GM19372 (cell line): Measurements from ENCODE around the gene TMEM50B.
"Not testable (repeated sequence)": the region's sequence is repeated elsewhere in the genome, so short reads cannot be mapped to it uniquely, and the experiment has no call there.

Experiments
- ATAC-seq: cut with Tn5 transposase; IDR thresholded peaks from one replicate; pipeline ENCODE4 v1.9.1; 2021; ENCODE audit warnings: mild to moderate bottlenecking, low read depth, moderate library complexity; ENCODE audit not compliant: unreplicated experiment

The TMEM50B gene

DNA sequence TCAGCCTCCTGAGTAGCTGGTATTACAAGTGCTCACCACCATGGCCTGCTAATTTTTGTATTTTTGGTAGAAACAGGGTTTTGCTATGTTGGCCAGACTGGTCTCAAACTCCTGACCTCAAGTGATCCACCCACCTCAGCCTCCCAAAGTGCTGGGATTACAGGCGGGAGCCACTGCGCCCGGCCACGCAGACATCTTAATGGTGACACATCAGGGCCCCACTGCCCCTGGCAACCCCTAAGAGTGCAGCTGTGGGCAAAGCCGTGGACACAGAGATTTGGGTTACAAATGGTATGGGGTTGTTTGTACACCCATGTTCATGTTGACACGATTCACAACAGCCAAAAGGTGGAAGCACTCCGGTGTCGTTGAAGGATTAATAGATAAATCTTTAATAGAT, 46.8 kb downstream of the TMEM50B start:
- no peak for ATAC-seq

DNA sequence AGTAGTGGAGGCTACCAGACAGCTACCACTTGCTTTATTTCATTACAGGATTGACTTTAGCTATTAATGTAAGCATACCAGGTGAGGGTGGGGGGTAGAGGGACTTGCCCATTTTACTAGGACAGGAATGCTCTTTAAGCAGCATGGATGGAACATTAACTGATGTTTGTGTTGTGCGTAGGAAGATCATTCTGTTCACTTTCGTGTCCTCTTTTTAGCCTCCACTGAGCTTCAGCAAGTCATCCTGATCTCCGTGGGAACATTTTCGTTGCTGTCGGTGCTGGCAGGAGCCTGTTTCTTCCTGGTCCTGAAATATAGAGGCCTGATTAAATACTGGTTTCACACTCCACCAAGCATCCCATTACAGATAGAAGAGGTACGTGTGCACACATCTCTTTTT, 47.3 kb downstream of the TMEM50B start:
- ATAC-seq = no peak

DNA sequence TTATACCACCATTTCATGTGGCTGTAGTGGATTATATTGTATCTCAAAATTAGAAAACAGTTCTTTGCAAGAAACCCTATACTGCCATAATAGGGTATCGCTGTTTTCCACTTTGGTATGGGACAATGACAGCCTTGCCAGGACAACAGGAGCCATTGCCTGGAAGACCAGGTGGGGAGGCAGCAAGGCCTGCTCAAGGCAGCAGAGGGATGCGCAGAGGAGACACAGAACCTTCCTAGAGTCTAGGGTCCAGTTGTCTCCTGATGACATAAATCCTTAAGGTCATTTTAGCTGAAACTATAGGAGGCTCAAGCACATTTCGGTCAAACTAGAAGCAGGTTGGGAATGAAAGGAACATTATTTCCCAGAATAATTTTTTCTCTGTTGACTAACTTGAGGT, 48.9 kb downstream of the TMEM50B start:
- no peak for ATAC-seq

DNA sequence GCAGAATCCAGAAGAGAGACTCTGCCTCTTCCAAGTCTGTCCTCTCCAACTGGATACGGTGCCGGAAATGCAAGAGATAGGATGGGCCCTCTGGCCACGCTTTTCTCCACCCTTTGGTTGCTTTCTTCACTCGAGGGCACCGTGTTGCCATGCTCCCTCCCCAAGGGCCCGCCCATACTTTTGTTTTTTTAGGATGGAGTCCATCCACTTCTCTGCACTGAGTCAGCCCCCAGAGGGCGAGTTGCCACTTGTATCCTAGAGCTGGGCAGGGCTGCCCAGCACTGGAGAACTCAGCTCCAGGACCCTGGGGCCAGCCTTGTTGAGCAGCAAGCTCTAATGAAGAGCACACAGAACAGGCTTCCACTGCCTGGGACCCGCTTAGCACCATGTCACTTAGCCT, 51.1 kb downstream of the TMEM50B start:
- ATAC-seq = no peak

DNA sequence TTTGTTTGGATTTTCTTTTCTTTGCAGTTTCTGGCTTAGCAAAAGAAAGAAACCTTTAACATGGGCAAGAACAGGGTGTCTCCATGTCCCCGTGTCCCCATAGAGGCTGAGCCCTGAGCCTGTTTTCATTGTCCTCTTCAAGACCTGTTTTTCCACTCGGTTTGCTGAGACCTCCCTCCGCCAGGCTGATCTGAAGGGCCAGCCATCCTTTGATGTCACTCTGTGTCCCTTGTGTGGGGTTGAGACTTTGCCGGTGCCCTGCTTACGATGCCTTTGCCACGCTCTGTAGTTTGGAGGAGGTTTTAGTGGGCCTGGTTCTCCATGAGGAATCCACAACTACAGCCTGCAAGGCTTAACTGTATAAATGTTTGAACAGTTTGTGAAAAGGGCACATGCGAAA, 52.7 kb downstream of the TMEM50B start:
- no peak for ATAC-seq

DNA sequence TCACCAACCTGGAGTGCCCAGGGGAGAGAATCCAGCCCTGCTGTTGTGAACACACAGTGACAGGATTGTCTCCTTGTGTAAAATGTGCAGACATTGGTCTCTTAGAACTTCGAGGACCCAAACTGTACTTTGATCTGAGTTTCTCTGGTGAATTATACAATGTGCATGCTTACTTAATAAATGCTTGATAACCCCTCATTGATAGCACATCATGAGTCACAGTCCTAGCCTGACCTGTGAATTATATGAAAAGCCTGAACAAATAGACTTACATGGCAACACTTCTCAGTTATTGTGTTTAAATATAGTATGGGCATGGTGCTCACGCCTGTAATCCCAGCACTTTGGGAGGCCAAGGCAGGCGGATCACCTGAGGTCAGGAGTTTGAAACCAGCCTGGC, 53.9 kb downstream of the TMEM50B start:
- no peak for ATAC-seq

DNA sequence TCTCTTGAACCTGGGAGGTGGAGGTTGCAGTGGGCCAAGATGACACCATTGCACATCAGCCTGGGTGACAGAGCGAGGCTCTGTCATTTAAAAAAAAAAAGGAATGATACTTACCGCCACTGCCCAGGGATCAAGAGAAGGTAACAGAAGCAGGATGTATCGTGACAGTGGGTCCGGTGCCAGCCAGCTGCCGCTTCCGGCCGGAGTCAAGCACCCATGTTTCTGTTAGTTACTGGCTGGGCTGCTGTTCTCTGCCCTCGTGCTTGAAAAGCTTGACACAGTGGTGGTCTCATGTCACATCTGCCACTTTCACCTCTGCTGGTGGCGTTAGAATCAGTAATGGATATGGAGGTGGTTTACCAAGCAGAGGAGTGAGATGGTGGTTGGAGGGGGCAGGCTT, 55.6 kb downstream of the TMEM50B start:
- ATAC-seq = no peak

DNA sequence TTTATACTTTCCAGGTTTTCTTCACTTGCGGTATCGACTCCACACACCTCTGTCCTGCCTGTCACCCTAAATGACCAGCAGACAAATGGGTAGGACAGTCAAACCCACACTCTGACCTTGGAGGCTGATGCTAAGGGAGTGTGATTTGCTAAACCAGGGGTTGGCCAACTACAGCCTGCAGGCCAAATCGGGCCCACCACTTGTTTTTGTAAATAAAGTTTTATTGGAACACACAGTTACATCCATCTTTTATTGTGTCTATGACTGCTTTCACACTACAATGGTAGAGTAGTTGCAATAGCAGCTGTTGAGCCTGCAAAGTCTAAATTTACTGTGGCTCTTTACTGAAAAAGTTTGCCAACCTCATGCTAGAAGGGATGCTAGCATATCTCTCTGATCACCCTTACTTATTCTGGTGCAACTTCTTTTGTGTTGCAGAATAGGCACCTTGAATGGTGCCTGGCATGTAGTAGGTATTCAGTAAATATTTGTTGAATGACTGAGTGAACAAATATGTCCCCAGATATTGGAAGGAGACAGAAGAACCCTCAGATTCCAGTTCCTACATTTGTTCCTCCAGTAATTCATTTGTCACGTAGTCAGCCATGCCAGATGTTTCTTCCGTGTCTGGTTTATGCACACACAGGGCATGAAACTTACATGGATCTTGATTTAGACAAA, 57.9 kb downstream of the TMEM50B start:
- ATAC-seq = no peak

DNA sequence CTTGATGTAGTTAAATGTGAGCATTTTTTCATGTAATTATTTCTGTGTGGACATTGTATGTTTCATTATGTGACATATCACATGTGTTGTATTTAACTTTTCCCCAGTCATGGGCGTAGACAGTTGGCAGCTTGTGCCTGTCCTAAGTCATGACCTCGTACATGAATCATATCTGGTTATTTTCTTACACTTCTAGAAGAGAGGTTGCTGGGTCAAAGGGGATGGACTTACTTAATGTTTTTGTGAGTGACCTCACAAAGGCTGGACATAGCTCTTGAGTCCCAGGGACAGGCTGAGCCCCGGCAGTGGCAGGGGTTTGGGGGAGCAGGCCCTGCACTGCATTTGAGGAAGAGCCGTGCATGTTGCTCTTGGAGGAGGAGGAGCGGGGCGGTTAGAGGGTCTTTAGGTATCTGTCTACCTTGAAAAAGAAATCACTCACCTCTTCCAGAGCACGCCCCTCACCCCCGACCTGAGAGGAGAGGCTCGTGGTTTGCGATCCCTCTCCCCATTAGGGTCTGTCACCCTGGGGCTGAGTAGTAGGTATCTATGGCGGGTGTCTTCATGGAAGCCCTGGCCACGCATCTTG, 60.1 kb downstream of the TMEM50B start:
- no peak for ATAC-seq

DNA sequence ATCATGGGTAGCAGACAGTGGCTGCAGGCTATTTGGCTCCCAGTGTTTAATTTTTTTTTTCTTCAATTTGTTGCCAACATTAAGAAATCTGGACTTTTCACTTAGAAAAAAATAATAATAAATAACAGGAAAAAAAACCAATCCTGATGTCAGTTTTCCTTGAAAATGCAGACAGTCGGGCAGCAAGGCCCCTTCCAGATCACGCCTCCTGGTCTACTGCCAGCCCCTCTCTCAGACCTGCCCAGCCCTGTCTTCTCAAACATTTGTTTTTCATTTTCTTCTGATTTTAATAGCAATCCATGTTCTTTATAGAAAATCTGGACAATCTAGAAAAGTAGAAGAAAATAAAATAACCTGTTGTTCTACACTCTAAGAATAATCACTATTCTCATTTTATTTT, 61.1 kb downstream of the TMEM50B start:
- ATAC-seq = no peak

DNA sequence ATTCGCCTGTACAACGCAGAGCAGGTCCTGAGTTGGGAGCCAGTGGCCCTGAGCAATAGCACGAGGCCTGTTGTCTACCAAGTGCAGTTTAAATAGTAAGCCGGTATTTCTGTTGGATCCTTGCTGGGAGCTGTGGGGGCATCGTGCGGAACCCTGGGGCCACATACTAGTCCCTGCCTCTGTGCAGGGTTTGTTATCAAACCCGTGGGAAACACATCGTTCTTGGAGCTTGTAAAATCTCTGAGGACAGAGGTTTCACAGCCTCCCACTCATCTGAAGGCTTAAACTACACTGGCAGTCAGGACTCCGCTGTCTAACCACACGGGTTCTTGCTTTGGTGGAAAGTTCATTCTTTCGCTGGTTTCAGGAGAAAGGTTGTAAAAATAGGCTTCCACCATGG, 64.8 kb downstream of the TMEM50B start:
- ATAC-seq = no peak

DNA sequence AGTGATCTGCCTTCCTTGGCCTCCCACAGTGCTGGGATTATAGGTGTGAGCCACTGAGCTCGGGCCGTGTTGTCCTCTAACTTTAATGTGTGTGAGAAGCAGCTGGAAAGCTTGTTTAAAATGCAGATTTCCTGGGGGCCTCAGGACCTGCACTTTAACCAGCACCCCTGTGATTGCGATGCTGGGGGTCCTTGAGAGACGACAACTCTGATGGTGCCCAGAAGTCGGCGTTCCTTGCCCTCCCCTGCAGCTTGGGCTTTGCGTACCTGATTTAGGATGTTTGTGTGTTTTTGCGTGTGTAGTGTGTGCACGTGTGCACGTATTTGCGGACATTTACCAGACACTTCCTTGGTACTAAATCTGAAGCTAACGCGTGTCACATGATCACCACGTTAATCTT, 65.7 kb downstream of the TMEM50B start:
- no peak for ATAC-seq

DNA sequence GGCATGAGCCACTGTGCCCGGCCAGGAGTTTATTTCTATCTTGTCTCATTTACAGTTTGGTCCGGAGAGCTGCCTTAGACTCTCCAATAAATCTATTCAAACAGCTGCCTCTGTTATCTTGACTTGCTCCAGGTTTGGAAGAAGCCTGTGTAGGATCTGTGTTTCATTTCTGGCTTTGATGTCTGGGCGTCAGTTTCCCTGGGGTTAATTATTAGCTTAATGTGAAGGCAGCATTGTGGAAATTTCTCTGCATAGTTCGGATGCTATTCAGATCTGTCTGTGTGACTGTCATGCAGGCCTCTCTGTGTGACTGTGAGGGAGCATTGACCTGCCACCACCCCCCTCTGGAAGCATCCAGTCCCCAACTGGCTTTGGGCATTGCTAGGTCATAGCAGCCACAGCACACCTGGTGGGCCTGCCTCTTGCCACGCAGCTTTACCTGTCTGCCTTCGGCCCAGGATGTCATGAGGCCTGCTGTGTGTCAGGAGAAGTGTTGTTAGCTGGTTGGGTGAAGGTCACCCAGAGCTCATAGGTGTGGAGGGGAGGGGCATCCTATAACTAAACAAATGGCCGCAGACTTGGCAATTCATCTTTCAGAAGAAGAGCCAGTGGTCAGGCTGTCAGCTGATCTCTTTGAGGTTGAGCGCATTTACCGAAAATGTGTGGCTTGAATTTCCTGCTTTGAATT, 66.8 kb downstream of the TMEM50B start:
- no peak for ATAC-seq

DNA sequence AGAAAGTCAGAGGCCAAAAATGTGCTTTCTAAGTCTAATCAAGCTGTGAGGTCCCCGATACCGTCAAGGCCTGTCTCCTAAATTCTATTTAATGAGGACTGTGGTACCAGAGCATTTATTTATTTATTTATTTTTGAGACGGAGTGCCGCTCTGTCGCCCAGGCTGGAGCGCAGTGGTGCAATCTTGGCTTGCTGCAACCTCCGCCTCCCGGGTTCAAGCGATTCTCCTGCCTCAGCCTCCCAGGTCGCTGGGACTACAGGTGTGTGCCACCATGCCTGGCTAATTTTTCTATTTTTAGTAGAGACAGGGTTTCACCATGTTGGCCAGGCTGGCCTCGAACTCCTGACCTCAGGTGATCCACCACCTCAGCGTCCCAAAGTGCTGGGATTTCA, 67.3 kb downstream of the TMEM50B start:
- not testable (repeated sequence) for ATAC-seq

DNA sequence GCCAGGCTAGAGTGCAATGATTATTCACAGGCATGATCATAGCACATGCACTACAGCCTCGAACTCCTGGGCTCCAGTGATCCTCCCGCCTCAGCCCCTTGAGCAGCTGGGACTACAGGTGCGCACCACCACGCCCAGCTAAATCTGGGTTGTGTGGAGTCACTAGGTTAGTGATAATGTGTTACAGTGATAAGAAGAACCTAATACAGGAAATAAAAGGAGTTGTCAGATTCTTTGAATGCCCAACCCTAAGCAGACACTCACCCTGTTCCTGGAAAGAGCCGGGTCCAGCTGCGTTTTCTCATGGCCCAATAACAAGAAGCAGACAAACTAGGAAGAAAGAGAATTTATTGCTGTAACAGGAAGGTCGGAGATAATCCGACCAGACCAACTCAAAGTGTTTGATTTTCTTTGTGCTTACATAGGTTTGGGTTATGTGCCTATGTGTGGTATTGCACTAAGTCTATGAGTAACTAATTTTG, 67.8 kb downstream of the TMEM50B start:
- no peak for ATAC-seq

DNA sequence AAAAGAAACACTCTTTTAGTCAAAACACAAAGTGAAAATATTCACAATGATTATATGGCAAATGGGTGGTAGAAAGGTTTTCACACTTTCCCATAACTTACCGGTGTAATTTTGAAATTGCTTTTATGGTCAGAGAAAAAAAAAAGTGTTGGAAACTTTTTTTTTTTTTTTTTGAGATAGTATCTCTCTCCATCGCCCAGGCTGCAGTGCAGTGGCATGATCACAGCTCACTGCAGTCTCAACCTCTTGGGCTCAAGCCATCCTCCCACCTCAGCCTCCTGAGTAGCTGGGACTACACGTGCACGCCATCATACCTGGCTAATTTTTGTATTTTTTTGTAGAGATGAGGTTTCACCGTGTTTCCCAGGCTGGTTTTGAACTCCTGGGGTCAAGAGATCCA, 73.3 kb downstream of the TMEM50B start:
- ATAC-seq = no peak

DNA sequence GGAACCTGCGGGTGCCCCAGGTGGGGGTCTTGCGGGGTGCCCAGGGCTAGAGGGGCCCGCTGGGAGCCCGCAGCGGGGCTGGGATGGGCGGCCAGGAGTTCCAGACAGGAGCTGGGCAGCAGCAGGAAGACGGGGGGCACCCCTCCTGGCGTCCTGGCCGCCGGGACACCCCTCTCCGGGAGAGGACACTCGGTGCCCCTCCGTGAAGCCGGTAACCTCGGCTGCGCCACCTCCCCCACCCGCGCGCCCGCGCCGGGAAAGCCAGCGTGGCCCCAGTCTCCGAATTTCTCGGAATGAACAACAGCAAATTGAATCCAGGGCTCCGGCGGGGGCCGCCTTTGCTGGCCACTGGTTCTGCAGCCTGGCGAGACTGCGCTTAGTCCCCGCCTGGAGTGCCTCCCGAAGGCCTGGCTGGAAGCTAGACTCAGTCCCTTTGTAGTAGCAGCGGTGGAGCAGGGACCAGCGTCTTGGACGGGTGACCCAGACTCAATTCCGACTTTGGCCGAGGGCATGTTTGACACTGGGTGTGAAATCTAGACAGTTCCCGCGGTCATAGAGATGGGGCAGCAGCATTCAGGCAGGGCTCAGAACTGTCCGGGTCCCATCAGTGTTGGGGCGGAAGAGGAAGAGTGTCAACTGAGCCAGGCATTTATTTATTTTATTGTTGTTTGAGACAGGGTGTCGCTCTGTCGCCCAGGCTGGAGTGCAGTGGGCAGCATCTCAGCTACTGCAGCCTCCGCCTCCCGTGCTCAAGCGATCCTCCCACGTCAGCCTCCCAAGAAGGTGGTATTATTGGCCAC, 75.8 kb downstream of the TMEM50B start:
- no peak for ATAC-seq

DNA sequence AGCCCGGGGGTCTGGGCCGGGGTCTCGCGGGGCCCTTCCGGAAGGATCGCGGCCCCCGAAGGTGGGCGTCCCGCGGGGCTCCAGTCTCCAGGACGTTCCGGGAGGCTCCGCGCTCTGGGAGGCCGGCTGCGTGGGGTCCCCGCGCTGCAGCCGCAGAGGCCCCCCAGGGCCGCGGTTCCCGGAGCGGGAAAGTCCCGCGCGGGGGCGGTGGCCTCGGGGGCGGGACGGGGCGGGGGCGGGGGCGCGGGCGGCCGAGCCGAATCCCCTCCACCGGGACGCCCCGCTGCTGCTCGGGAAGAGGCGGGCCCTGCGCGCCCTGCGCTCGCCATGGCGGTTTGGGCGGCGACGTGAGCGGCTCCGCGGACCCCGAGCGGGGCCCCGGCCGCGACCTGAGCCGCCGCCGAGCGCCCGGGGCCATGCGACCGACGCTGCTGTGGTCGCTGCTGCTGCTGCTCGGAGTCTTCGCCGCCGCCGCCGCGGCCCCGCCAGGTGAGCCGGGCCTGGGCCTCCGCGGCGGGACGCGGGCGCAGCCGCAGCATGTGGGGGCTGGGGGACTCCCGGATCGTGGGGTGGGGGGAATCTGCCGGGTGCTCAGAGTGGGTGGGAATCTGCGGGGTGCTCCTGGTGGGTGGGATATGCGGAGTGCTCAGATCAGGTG, 76.5 kb downstream of the TMEM50B start, which contains the start of gene IFNGR2:
Gene IFNGR2 (plus strand): TSS at position 286 of the 658 bp plus-strand sequence. CDS start 131 bp downstream, at position 417.
- ATAC-seq = no peak

DNA sequence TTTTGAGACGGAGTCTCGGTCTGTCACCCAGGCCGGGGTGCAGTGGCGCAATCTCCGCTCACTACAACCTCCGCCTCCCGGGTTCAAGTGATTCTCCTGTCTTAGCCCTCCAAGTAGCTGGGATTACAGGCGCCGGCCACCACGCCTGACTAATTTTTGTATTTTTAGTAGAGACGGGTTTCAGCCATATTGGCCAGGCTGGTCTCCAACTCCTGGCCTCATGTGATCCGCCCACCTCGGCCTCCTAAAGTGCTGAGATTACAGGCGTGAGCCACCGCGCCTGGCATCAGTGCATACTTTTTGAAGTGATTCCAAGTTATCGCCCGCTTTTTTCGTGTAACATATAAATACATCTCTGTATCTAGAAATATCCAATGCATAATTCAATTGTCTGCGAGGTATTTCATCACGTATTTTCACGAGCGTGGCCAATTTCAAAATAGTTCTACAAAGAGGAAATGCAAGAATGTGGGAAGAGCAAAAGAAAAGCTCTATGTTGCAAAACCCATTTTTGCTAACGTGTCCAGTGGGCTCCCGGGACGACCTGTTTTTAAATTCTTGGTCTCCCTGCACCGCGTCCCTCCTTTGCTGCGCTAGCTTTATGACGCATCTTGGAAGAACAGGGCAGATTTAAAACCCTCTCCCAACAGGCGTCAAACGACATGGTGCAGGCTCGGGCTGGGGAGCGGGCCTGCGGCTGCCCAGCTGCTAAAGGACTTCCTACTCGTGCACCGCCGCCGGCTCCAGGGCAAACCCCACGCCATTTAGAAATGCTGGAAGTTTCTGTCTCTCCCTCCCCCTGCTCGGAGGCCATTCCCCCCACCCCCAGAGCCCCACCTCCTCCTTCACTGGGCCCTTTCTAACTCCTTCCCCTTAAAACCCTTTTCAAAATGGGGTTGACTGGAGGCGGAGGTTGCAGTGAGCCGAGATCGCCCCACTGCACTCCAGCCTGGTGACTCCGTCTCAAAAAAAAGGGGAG, 77.5 kb downstream of the TMEM50B start:
- ATAC-seq = no peak
